ENCODE measurements around the gene TMEM161A.
"Not testable (repeated sequence)": the region's sequence is repeated elsewhere in the genome, so short reads cannot be mapped to it uniquely, and the experiment has no call there.

Gene TMEM161A

DNA sequence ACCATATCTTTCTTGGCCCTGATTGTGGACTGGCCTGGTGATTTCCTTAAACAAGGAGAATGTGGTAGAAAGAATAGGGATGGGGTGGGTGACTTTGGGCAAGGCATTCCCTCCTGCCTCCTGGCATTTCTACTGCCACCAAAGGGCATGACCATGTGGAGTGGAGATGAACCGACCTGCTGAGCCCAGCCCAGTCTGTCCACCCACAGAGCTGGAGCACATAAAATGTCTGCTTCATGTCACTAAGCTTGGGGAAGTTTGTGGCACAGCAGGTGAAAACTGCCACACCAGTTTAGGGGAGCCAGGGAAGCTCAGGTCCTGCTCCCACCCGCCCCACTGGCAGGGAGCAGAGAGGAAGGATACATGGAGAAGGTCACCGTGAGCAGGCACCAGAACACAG lies 6.3 kb downstream of the TMEM161A start:
- no peak for DNase-seq (ENCODE audit: low read depth)

GRCh38 chr19:19126102-19126501 lies 12.2 kb downstream of the TMEM161A start:
- H3K4me3 ChIP-seq (ENCODE audit: low read depth, low read length): no peak overlapping the region

More for the DNA sequence above, 6.3 kb downstream of the TMEM161A start:
- no peak overlapping the region for H3K4me3 ChIP-seq (ENCODE audit: low read depth, low read length)

DNA sequence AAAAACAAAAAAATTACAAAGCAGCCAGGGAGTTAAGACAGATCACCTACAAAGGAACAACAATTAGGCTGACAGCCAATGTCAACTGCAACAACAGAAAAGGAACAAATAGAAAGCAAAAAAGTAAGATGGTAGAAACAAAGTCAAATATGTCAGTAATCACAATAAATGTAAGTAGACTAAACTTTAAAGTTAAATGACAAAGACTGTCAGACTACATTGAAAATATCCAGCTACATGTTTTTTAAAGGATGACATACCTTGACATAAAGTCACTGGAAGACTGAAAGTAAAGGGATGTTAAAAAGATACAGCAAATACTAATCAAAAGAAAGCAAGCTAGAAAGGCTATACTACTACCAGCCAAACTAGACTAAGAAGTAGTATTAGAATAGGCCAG lies 14.9 kb downstream of the TMEM161A start:
- no peak for DNase-seq (ENCODE audit: low read depth)
- H3K4me3 ChIP-seq (ENCODE audit: low read depth, low read length): no peak overlapping the region

More at GRCh38 chr19:19126102-19126501, 12.2 kb downstream of the TMEM161A start:
- no peak for DNase-seq (ENCODE audit: low read depth)

DNA sequence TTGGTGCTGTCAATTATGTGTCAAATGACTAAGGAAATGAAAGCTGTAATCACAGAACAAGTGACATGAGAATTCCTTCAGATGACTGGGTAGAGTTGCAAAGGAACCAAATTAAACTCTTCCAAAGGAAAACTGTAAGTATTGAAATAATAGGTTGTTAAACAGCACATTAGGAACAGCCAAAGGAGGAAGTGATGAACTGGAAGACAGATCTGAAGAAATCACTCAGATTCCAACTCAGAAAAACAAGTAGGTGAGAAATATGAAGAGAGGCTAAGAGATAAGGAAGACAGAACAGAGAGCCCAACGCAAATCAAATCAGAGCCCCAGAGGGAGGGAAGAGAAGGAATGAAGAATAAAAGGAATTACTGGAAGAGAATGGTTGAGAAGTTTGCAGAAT lies 15.4 kb downstream of the TMEM161A start:
- DNase-seq (ENCODE audit: low read depth): no peak

DNA sequence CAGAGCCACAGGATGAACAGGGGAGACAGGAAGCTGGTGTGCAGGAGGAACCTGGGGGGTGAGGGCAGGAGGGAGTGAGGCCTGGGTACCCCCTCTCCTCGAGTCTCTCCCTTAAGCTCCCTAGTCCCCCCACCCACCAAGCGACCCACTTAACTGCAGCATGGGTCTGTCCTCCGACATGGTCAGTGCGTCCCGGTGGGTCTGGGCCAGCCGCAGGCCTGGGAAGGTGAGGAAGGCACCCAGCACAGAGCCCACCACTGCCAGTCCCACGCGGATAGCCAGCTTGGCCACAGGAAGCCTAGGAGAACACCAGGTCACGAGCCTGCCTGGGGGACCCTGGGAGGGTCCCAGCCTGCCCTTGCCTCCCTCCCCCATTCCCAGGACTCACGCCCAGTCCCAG lies 16.9 kb downstream of the TMEM161A start:
- no peak overlapping the region for H3K4me3 ChIP-seq (ENCODE audit: low read depth, low read length)
- no peak for DNase-seq (ENCODE audit: low read depth)

More for the DNA sequence above, 15.4 kb downstream of the TMEM161A start:
- H3K4me3 ChIP-seq (ENCODE audit: low read depth, low read length): no peak overlapping the region

GRCh38 chr19:19120308-19121231 lies 17.7 kb downstream of the TMEM161A start:
- H3K4me3 ChIP-seq (ENCODE audit: low read depth, low read length): no peak overlapping the region
- peak; percentile 37 for DNase-seq (ENCODE audit: low read depth)

DNA sequence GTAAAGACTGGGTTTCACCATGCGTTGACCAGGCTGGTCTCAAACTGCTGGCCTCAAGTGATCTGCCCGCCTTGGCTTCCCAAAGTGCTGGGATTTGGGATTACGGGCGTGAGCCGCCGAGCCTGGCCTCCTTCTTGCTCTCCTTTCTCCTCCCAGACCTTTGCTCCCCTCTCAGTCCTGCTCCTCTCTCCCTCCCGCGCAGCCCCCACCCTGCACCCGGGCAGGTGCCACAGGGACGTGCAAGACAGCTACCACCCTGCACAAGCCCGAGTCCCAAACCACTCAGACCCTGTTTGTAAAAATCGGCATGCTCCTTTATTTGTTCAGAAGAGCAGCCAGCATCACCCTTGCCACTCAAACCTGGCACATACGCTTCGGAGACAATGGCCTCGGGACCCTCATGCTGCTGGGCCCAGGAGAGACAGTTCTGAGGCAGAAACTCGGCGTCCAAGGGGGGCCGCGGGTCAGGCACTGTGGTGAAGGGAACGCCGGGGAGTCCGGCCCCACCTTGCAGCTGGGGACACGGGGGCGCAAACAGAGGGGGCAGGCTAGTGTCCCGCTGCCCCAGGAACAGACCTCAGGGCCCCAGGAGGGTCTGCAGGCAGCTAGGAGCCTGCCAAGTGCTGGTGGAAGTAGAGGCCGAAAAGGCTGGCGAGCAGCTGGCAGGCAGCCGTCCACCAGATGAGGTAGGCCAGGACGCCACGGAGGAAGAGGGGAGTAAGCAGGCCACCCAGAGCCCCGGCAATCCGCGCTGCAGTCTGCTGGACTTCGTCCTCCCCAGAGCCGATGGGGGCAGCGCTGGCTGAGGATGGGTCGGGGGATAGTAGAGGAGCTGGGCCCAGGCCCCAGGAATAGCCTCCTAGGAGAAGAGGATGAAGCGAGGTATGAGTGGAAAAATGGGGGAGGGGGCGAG lies 18.7 kb downstream of the TMEM161A start:
- H3K4me3 ChIP-seq (ENCODE audit: low read depth, low read length): no peak overlapping the region
- DNase-seq (ENCODE audit: low read depth): no peak

GRCh38 chr19:19115954-19116353 lies 22.3 kb downstream of the TMEM161A start:
- no peak for DNase-seq (ENCODE audit: low read depth)
- no peak overlapping the region for H3K4me3 ChIP-seq (ENCODE audit: low read depth, low read length)

- no peak overlapping the region for H3K4me3 ChIP-seq (ENCODE audit: low read depth, low read length)
- DNase-seq (ENCODE audit: low read depth): peak; percentile 32
Observed at GRCh38 chr19:19113040-19113626, 25.1 kb downstream of the TMEM161A start.

DNA sequence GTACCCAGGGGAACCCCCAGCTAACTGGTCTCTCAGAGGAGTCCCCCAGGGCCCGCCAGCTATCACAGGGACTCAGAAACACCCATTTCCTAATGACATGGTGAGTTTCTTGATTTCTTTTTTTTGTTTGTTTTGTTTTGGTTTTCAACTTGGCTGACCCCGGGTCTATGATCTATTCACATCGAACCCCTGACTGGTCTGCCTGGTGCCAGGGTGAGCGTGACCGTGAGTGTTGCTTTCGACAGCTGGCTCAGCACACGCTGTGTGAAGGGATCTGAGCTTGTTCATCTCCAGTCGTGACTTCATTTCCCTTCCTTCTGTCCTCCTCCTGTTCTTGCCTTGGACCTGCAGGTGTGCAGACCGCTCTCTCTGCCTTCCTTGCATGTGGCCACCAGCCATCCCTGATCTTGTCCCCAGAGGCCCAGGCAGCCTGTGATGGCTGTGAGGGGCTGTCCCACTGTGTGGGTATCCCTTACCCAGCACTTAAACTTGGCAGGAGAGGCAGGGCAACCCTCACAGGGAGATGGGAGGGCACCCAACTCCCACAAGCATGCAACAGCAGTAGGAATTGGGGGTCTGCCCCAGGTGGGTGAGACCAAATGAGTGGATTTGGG lies 26.2 kb downstream of the TMEM161A start:
- no peak overlapping the region for H3K4me3 ChIP-seq (ENCODE audit: low read depth, low read length)
- no peak for DNase-seq (ENCODE audit: low read depth)

GRCh38 chr19:19111136-19111835 lies 27.0 kb downstream of the TMEM161A start:
- no peak for DNase-seq (ENCODE audit: low read depth)
- H3K4me3 ChIP-seq (ENCODE audit: low read depth, low read length): no peak overlapping the region

GRCh38 chr19:19110410-19111135 lies 27.7 kb downstream of the TMEM161A start:
- no peak for DNase-seq (ENCODE audit: low read depth)
- H3K4me3 ChIP-seq (ENCODE audit: low read depth, low read length): peak overlapping the region; percentile 6

DNA sequence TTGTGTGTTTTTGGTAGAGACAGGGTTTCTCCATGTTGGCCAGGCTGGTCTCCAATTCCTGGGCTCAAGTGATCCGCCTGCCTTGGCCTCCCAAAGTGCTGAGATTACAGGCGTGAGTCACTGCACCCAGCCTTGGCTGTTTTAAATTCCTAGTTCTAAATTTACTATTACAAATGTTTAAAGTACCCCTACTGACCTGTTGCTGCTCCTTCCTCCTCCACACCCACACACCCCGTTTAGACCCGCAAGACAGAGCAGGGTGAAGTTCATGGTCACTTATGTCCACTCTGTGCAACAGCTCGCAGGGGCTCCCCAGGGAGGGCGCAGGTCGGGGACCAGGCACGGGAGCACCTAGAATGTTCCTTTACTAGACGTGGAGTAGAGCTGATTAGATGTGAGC lies 28.7 kb downstream of the TMEM161A start:
- DNase-seq (ENCODE audit: low read depth): no peak
- H3K4me3 ChIP-seq (ENCODE audit: low read depth, low read length): no peak overlapping the region

- DNase-seq (ENCODE audit: low read depth): no peak
- no peak overlapping the region for H3K4me3 ChIP-seq (ENCODE audit: low read depth, low read length)
Observed at GRCh38 chr19:19107654-19108053, 30.6 kb downstream of the TMEM161A start.

GRCh38 chr19:19106938-19107337 lies 31.3 kb downstream of the TMEM161A start:
- not testable (repeated sequence) for DNase-seq (ENCODE audit: low read depth); H3K4me3 ChIP-seq (ENCODE audit: low read depth, low read length)

DNA sequence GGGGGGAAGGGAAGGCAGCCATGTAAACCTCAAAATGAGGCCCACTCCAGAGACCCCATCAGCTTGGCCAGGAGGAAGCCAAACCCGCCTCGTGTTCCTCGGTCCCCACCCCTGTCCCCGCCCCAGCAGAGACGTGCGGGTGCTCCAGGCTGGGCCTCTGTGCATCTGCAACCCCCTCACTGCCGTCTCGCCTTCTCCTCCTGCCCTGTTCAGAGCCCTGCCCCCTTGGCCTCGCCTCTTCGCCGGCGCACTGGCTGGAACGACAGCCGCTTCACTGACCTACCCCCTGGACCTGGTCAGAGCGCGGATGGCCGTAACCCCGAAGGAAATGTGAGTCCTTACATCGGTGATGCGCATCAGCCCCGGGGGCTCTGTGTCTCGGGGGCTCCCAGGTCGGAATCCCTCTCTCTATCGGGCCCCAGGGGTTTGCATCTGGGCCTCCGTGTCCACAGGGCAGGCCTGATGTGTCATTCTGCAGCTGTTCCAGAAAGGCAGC lies 32.2 kb downstream of the TMEM161A start:
- H3K4me3 ChIP-seq (ENCODE audit: low read depth, low read length): peak overlapping the region; percentile 44
- DNase-seq (ENCODE audit: low read depth): no peak

DNA sequence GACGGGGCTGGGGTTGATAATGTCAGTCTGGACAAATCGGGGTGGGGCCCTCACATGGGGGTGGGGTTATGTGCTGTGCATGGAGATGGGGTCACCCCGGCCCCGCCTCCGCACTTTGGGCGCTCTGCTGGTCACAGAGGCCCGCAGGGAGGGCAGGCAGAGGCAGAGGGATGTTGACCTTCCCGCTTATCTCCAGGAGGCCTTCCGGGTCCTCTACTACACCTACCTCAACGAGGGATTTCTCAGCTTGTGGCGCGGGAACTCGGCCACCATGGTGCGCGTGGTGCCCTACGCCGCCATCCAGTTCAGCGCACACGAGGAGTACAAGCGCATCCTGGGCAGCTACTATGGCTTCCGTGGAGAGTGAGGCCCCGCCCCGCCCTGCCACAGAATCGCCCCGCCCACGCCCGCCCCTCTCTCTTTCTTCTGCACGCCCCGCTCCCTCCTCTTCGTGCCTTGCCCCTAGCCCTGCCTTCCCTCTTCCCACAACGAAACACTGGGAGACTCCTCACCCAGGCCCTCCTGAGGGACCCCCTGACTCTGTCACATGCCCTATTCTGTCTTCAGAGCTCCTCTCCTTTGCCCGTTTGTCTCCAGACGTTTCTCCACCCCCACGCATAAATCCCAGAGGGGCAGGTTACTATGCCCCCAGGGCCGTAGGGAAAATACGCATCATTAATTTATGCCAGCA lies 32.8 kb downstream of the TMEM161A start:
- no peak for DNase-seq (ENCODE audit: low read depth)
- peak overlapping the region; percentile 44 for H3K4me3 ChIP-seq (ENCODE audit: low read depth, low read length)
